NOMO-1 treated with dmso at 0.1 percent for 144 hours (cell line): ENCODE measurements around the gene NHS.

Source experiments
- DNase-seq: peaks from one replicate; lab custom pipeline; 2025; ENCODE audit not compliant: unreplicated experiment; lab: John Stamatoyannopoulos, UW

Gene NHS

DNA sequence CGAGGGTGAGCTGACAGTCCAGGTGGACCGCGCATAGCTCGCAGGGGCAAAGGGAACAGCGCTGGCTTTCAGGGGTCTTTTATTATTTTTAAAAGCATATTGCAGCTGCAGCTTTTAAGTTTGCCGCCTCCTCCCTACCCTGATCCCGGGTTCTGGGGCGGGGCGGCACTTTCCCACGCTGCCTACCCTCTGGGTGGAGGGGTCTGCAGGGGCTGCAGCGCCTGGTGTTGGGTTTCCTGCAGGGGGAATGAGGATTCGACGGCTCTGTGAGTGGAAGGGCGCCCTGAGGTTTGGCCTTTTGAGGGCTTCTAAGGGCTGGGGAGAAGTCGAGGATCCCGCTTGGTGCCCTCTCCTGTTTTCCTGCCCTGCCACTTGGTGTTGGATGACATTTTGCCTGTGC, 281.6 kb downstream of the NHS start:
- DNase-seq, result no peak

- no peak for DNase-seq
Measured at GRCh38 chrX:17662391-17662790, 287.4 kb downstream of the NHS start.

DNA sequence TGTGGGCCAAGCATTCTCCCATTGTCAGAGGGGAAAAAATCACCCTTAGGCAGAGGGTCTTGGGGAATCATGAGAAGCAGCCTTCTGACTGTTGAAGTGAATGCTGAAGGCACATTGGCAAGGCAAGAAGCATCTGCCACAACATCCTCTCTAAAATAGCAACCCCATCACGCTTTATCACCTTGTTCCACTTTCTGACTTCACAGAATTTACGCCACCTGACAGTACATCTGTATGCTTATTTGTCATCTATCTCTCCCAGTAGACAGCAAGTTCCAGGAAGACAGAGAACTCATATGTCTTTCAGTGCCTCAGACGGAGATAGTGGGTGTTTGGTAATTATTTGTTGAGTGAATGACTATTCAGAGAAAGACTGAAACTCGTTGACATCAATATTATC, 293.9 kb downstream of the NHS start:
- DNase-seq, result no peak

GRCh38 chrX:17669458-17669857, 294.5 kb downstream of the NHS start:
- no peak for DNase-seq

- DNase-seq, result no peak
Measured at GRCh38 chrX:17669891-17670290, 294.9 kb downstream of the NHS start.

GRCh38 chrX:17670874-17671273, 295.9 kb downstream of the NHS start:
- DNase-seq, result no peak

- peak; percentile 38 for DNase-seq
Measured at GRCh38 chrX:17674601-17675000, 299.6 kb downstream of the NHS start.

- DNase-seq, result no peak
Measured at GRCh38 chrX:17679261-17679660, 304.3 kb downstream of the NHS start.

DNA sequence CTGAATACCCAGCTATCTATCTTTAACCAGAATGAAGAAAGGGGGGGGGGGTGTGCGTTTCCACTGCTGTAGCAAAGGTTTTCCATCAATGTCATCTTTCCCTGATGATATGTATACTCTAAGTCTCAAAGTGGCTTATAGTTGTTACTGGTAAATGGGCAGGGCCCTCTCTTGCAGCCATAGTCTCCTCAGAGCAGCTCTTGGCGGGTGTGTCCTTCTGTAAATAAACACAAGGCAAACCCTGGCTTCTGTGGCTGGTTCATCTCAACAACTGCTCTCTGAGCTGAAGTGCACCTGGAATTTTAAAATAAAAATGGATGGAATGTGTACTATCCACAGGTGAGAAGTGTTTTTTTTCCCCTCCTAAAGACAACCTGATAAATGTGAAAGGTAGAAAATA, 304.8 kb downstream of the NHS start:
- no peak for DNase-seq

DNA sequence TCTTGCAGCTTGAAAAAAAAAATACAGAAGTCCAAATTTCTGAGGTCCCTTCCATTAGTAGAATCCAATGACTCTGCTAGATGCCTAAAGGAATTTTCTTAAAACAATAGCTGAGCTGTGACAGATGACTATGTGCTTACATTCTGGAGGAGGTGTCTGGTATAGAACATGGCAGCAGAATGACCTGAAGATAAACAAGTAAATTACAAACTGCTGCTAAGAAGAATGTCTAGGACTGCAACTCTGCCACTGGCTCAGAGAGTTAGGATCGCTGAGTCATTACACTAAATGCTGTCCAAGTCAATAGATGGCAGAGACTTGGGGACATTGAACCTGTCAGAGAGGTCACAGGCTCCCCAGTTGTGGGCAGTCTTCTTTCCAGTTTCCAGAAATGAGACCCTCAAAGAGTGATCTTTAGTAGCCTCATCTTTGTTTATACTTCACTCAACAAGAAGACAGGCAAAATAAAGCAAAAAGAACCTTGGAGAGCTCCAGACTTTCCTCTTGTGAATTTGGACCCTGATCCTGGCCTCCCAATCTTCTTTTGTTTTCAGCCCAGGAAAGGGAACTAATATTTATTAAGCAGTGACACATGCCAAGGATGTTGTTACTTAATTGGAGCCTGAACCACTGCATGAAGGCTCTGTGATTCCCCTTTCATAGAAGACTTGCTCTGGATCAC, 305.9 kb downstream of the NHS start:
- DNase-seq, result no peak

DNA sequence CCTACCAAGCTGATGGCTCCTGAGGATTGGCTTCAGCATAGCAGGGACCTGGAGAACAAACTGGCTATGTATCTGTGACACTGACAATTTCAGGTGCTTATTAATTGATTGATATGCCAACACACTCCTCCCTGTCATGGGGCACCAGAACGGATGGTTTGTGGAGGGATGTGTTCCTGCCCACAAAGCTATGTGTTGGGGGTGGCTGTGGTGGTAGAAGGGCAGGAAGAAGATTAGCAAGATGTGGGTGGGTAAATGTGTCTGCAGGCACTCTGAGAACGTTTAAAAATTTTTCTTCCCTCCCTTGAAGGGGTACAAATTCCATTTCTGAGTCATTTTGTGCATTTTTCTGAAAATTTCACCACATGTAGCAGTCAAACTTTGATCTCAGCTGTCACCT, 307.3 kb downstream of the NHS start:
- DNase-seq, result no peak

DNA sequence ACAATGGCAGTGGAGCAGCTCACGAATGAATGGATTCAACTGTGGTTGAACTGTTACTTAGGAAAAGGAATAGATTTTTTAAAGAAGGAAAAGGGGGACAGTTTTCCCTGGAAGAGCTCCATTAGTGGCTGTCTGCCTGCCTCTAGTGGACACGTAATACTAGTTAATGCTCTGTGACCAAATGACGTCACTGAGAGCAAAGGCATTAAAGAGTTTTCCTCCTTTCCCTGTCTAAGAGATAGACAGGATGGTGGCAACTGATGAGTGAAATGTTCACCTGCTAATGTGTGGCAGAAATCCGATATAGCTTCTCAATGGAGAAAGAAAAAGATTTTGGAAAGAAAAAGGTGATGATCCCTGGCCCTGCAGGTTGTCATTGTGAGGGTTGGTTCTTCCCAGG, 310.0 kb downstream of the NHS start:
- DNase-seq, result no peak

GRCh38 chrX:17687648-17688047, 312.6 kb downstream of the NHS start:
- no peak for DNase-seq

DNA sequence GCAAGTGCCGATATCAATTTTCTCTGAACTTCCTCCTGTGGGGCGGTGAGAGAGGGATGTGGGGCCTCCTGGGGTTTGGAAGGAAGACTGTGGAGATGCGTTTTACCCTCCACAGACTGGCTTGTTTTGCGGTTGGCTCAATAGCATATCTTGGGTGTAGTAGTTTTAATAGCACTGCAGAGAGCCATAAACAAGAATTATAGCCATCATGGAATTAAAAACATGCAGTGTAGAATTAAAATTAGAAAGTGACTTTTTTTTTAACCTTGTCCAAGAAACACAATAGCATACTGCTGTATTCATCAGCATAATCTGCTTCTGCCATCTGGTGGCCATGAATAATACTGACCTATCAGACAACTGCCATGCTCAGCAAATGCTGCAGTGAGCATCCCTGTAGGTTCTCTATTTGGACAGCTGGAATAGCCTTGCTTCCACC, 315.0 kb downstream of the NHS start:
- peak; percentile 33 for DNase-seq

DNA sequence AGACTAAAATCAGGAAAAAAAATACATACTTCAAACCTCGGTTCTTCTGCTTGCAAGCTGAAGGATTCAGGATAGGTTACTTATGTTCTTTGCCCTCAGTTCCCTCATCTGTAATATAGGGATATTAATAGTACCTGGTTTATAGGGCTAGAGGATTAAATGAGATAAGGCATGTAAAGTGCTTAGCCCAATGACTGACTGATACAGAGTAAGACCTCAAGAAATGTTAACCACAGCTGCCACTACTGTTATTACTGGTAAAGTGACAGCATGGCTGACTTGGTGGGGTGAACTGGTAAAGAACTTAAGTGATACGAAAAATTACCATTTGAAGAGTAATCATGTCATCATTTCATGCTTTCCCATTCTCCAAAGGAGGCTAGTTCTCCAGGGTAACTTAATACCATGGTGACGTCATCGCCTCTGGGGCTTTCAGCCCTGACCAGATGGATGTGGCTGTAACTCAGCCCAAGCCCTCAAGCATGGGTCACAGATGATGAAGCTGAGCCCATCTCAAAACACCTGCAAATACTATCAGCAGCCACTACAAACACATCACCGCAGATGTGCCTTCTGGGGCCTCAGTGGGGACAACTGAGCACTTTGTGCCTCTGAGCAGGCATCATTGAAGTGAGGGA, 317.8 kb downstream of the NHS start:
- no peak for DNase-seq

DNA sequence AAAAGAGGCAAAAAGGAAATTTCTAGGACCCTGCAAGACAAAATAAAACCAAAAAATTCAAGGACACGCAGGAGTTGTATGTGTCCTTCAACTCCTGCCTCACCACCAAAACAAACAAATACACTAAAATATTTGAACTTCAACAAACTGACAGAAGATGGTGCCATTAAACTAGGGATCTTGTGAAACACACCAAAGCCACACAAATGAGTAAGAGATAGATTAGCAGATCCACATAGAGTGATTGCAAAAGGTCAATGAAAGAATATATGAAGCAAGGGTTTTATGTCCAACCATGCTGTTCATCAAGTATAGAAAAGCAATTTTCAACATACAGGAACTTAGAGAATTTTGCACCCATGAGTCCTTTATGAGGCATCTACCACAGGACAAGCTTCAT, 322.2 kb downstream of the NHS start:
- DNase-seq, result no peak

DNA sequence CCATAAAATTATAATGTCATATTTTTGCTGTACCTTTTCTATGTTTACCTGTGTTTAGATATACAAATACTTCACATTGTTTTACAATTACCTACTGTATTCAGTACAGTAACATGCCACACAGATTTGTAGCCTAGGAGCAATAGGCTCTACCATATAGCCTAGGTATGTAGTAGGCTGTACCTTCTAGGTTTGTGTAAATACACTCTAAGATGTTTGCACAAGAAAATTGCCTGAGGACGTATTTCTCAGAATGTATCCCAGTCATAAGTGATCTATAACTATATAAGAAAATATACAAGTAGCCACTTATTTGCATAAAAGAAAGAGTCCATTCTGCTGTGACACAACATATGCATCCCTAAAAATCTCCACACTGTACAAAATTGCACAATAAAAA, 326.0 kb downstream of the NHS start:
- DNase-seq, result no peak

DNA sequence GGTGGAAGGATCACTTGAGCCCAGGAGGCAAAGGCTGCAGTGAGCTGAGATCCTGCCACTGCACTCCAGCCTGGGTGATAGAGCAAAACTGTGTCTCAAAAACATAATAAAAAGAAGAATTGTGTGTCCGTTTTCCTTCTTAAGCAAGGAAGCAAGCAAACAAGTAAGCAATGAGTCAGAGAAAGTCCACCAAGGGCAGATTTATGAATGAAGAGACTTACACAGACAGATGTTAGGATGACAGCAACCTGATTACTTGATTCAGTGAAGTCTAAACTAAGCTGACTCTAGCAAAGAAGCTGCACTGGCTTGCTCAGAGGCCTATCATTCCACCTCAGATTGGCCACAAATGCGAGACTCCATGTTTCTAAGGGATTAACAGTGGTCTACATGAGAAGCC, 328.2 kb downstream of the NHS start:
- DNase-seq, result no peak

GRCh38 chrX:17705211-17705610, 330.2 kb downstream of the NHS start:
- DNase-seq, result no peak

DNA sequence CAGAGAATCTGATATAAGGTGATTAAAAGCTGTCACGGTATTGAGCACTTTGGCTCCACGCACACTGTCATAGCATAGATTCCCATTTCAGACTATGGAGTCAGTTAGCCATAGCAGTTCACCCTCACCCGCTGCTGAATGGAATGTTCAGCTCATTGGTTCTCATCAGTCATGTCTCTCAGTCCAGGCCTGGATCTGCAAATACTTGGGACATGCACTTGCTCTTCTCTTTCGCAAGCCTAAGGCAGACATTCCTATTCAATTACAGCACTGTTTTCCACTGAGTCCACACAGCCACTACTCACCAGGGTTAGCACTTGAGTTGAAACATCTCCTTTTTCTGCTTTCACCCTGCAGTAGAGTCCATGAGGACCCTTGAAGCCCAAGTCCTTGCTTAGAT, 331.7 kb downstream of the NHS start:
- DNase-seq, result no peak

GRCh38 chrX:17707731-17708130, 332.7 kb downstream of the NHS start:
- no peak for DNase-seq

DNA sequence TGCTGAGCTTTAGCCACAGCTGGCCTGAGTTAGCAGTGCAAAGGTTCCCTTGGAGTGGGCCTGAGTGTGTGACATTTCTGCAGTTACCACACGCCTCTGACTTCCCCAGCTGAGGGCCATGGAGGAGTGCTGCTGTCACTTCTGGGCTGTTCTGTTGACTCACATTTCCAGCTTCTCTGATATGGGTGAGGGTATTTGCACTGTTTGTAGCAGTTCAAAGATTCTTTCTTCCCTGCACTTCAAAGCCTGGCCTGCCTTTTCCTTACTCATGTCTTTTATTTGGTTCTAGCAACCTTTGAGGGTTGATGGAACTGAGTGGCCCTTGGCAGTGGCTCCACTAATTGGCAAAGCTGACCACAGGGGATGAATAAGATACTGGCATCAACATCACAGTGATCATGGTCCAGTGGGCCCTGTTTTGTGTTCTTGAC, 335.9 kb downstream of the NHS start:
- DNase-seq, result no peak

DNA sequence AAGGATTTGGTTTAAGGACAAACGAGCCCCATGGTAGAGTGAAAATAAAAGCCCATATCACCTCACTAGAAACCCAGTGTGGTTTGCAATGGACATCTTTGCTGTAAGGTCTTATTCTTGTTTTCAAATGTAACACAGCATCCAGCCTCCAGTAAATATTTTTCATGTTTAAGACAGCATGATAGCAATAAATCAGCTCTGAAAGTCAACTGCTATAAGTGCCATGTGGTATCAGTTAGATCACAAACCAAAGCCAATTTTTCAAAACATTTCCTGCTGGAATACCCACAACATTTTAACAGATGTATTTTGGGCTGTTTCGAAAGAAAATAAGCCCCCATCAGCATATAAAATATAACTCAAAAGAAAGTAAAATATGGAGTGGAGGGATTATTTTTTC, 338.3 kb downstream of the NHS start:
- DNase-seq, result no peak
